ENCODE results near the gene ERCC2. TPM values are rescaled to one million over a fixed set of nuclear protein-coding genes. Genes with fewer than 3 reads are reported as not detected.

Gene ERCC2
- total and polyA plus RNA-seq, 2 of the 8 experiments (the other 6 are each of a cell fraction or from before 2014, with no cell fraction given): 107 to 117 TPM

DNA sequence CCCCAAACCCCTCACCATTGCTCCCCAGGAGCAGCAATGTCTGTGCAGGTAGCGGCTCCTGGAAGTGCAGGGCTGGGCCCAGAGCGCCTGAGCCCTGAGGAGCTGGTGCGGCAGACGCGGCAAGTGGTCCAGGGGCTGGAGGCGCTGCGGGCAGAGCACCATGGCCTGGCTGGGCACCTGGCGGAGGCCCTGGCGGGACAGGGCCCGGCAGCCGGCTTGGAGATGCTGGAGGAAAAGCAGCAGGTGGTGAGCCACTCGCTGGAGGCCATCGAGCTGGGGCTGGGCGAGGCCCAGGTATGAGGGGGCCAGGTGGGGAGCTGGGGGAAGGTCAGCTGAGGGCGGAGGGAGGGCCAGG, 24.9 kb downstream of the ERCC2 start (continued):
- TF ChIP-seq SAP30 (IDR thresholded peaks at IDR 0.05; ENCODE audit: insufficient read depth, insufficient replicate concordance, low read length) (no peak), TAF7 (optimal IDR thresholded peaks at IDR 0.05; ENCODE audit: borderline replicate concordance, low read depth, low read length) (no peak), ATF3 (IDR thresholded peaks at IDR 0.05; ENCODE audit: insufficient read depth, low read depth, low read length) (no peak), NRF1 (IDR thresholded peaks at IDR 0.05; ENCODE audit: low read depth, low read length) (no peak), CHD2 (IDR thresholded peaks at IDR 0.05; ENCODE audit: low read length) (no peak)
